ENCODE measurements around the gene CACTIN. TPM values are rescaled to one million over a fixed set of nuclear protein-coding genes. Genes with fewer than 3 reads are reported as not detected.

Gene CACTIN
- total and polyA plus RNA-seq, 10 donors, result 10.8 to 27.1 (median 21.8) TPM

DNA sequence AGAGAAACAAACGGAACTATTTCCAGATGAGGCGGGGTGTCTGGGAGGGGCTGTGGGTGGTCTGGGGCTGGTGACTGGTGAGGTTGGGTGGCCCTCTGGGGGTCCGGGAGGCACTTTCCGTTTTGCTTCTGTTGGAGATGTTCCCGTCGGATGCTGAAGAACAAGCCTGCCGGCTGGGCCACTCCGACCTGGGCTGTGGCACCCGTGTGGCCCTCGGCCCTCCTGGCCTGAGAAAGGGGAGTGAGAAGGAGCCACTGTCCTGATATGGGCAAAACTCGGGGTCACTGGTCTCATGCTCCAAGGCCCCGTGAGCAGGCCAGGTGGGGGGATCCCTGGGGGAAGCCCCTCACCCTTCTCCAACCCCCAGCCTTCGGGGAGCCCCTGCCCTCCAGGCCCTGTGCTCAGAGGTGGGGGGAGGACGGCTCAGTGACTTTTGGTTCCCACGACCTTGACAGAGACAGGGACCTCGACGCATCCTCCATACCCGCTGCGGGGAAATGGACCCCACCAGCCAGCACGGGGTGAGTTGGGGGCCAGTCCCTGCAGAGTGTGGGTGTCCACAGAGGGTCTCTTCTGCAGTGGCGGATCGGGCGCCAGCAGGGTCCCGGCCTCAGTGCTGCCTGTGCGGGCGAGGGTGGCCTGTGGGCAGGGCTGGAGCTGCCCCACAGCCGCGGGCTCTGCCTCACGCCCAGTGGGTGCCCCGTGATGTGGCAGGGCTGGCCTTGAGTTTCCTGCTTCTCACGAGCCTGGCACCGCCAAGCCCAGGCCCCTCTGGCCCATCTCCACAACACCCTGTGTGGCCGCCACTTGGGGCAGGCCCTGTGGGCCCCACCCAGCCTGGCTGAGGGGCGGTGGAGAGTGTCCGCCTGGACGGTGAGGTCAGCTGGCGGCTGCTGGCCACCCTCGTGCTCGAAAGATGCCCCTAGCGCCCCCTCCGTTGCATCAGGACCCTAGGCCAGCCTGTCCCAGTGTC lies 15.6 kb downstream of the CACTIN start:
- intact Hi-C loops (cut with DNase I; ENCODE audit: low total_unique reads), result loop anchor here (10.0 kb wide), 1 partner anchor 56 kb away; the partner anchor contains the start of gene MFSD12
- Histone ChIP-seq H3K27me3 (replicated peaks in 1 of 7) (peaks cover 0 to 26% (median 11%) of the 10 kb centered on the region in 7 donors), H3K4me3 (no peak overlapping the region), H3K27ac (peak overlapping the region in 6 of 8 donors; percentile 27 to 91 (median 85)), H3K36me3 (peaks cover 0 to 61% (median 35%) of the 10 kb centered on the region in 6 donors), H3K9me3 (no peaks in the 10 kb centered on the region), H3K4me1 (peaks cover 15 to 68% (median 55%) of the 10 kb centered on the region in 6 donors)
- peak; percentile 74 for DNase-seq
- 76 to 86% (median 79%) methylated on average over 18 to 41 of the region's 41 CpGs for WGBS, 5 donors
- no peak for TF ChIP-seq POLR2A (IDR thresholded peaks at IDR 0.05)
- peak in 1 of 3 donors; percentile 66 for TF ChIP-seq POLR2AphosphoS5 (IDR thresholded peaks at IDR 0.05)

DNA sequence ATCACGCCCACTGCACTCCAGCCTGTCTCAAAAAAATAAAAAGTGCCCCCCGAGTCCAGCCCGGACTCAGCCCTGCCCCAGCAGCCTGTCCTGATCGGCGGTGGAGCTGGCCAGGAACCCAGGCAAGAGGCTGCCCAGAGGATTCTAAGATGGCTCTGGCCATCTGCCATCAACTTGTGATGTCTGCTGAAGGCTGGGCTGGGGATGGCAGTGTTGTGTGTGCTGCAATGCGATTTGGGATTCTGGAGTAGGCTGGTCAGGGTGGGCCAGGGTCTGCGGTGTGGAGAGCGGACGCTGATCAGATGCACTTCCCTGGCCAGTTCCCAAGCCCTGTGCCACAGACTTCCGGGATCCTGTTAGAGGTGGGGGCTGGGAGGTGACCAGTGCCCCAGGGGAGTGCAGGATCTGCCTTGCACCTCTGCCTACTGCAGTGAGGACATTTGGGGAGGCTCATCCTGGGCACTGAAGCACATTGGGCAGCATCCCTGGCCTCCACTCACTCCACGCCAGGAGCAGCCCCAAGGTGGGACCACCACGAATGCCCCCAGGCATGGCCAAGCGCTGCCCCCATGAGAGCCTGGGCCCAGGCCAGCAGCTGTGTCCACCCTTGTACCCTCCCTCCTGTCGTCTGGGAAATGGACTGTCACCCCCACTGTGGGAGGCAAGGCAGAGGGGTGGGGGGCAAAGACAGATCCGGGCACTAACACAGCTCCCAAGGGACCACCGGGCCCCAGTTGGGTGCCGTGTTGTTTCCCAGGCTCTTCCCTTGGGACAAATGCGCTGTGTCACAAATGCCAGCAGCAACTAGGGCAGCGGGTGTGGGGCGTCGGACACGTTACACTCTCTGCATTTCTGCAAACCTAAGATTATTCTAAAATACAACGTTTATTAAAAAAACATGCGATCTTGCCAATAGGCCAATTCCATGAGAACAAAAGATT lies 16.5 kb downstream of the CACTIN start:
- no peak for DNase-seq
- Histone ChIP-seq H3K9me3 (no peaks in the 10 kb centered on the region), H3K4me3 (no peak overlapping the region), H3K27me3 (replicated peaks in 1 of 7) (peaks cover 0 to 35% (median 13%) of the 10 kb centered on the region in 7 donors), H3K36me3 (peaks cover 0 to 51% (median 35%) of the 10 kb centered on the region in 6 donors), H3K4me1 (peaks cover 19 to 77% (median 63%) of the 10 kb centered on the region in 6 donors), H3K27ac (peak overlapping the region in 7 of 8 donors; percentile 29 to 91 (median 84))
- no peak for TF ChIP-seq POLR2A (IDR thresholded peaks at IDR 0.05)
- peak in 1 of 3 donors; percentile 16 for TF ChIP-seq POLR2AphosphoS5 (IDR thresholded peaks at IDR 0.05)
- 65 to 72% (median 70%) methylated on average over 19 to 24 of the region's 24 CpGs for WGBS, 5 donors
- intact Hi-C loops (cut with DNase I; ENCODE audit: low total_unique reads), result loop anchor here (10.0 kb wide), 1 partner anchor 55 kb away; the partner anchor contains the start of gene MFSD12

DNA sequence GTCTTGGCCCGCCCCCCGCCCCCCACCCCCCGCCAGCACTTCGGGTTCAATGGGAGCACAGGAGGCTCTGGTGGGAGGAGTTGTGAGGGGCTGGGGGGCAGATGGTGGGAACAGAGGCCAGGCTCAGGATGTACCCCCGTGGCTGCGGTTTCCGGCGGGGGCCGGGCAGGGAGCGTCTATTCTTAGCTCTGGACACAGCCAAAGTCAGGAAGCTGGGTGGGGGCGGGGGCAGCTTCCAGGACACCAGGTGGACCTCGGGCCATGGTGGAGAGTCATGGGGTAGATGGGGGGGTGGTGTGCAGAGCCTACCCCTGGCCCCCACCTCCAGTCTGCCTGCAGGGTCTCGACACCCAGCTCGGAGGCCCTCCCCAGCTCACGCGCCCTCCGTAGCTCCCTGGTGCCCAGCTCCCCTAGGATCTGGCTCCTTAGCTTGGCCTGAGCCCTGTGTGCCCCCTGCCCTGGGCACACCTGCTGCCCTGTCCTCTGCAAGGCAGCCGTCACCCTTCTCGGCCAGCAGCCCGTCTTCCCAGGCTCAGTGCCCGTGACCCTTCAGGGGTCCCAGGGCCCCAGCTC lies 17.8 kb downstream of the CACTIN start:
- Histone ChIP-seq H3K27ac (peak overlapping the region; percentile 63 to 91 (median 84)), H3K9me3 (no peaks in the 10 kb centered on the region), H3K4me3 (peak overlapping the region in 1 of 8 donors; percentile 77), H3K27me3 (replicated peaks in 1 of 7) (peaks cover 0 to 43% (median 13%) of the 10 kb centered on the region in 7 donors), H3K36me3 (peaks cover 0 to 39% (median 31%) of the 10 kb centered on the region in 6 donors), H3K4me1 (peaks cover 30 to 89% (median 75%) of the 10 kb centered on the region in 6 donors)
- intact Hi-C loops (cut with DNase I; ENCODE audit: low total_unique reads), result no loop called here
- WGBS, 5 donors, result 11 to 39% (median 15%) methylated on average over 3 to 21 of the region's 21 CpGs
- TF ChIP-seq POLR2AphosphoS5 (IDR thresholded peaks at IDR 0.05), result peak in 1 of 3 donors; percentile 21
- TF ChIP-seq POLR2A (IDR thresholded peaks at IDR 0.05), result no peak
- TF ChIP-seq, protein P1, sequence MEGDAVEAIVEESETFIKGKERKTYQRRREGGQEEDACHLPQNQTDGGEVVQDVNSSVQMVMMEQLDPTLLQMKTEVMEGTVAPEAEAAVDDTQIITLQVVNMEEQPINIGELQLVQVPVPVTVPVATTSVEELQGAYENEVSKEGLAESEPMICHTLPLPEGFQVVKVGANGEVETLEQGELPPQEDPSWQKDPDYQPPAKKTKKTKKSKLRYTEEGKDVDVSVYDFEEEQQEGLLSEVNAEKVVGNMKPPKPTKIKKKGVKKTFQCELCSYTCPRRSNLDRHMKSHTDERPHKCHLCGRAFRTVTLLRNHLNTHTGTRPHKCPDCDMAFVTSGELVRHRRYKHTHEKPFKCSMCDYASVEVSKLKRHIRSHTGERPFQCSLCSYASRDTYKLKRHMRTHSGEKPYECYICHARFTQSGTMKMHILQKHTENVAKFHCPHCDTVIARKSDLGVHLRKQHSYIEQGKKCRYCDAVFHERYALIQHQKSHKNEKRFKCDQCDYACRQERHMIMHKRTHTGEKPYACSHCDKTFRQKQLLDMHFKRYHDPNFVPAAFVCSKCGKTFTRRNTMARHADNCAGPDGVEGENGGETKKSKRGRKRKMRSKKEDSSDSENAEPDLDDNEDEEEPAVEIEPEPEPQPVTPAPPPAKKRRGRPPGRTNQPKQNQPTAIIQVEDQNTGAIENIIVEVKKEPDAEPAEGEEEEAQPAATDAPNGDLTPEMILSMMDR (IDR thresholded peaks at IDR 0.05 in 8 of 11, conservative IDR thresholded peaks at IDR 0.05 in 3 of 11), result no peak
- DNase-seq, result no peak

DNA sequence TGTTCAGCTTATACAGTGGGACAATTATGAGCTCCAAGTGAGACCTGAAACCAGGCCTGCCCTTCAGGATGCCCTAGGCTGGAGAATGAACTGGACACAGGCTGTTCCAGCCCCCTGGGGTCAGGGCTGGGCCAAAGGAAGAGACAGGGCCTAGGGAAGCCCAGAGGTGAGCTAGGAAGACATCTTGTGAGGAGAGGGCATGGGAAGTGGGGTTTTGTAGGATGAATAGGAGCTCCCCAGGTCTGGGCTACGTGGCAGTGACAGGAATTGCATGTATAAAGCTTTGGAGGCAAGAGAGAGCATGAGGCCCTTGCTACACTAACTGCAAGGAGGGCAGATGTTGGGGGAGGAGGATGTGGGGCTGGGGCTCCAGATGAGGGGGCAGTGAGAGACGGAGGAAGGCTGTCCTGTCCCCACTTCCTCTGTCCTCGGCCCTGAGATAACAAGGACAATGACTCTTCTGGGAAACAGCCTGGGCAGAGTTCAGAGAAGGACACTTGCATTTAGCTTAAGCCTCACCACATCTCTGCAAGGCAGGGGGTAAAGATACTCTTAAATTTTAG lies 18.4 kb downstream of the CACTIN start:
- no peaks in the 10 kb centered on the region for H3K9me3 ChIP-seq
- peaks cover 0 to 43% (median 13%) of the 10 kb centered on the region in 7 donors for H3K27me3 ChIP-seq (replicated peaks in 1 of 7)
- peaks cover 37 to 96% (median 80%) of the 10 kb centered on the region in 6 donors for H3K4me1 ChIP-seq
- intact Hi-C loops (cut with DNase I; ENCODE audit: low total_unique reads), result no loop called here
- H3K27ac ChIP-seq, result peak overlapping the region; percentile 63 to 91 (median 84)
- TF ChIP-seq POLR2AphosphoS5 (IDR thresholded peaks at IDR 0.05) (peak in 1 of 3 donors; percentile 4), POLR2A (IDR thresholded peaks at IDR 0.05) (no peak)
- peak overlapping the region in 1 of 8 donors; percentile 77 for H3K4me3 ChIP-seq
- 8 to 19% (median 9%) methylated on average over 3 of the region's 3 CpGs for WGBS, 5 donors
- DNase-seq, result no peak
- H3K36me3 ChIP-seq, result peaks cover 0 to 32% (median 25%) of the 10 kb centered on the region in 6 donors
